Measurements from ENCODE around the gene CEP104. TPM values are rescaled to one million over a fixed set of nuclear protein-coding genes. Genes with fewer than 3 reads are reported as not detected.

CEP104 gene
- polyA plus RNA-seq, 3 donors, result 8.3 to 25.1 (median 13.0) TPM

DNA sequence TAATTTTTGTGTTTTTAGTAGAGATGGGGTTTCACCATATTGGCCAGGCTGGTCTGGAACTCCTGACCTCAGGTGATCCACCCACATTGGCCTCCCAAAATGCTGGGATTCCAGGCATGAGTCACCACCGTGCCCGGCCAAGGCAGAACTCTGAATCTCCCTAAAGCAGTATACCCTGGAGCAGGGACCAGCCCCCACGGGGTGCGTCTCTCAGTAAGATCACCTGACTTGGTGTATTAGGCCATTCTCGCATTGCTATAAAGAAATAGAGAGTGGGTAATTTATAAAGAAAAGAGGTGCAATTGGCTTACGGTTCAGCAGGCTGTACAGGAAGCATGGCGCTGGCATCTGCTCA, 14.4 kb upstream of the CEP104 start:
- peaks cover 47 to 90% of the 10 kb centered on the region in 2 donors for H3K36me3 ChIP-seq (replicated peaks in 1 of 2; ENCODE audit: control insufficient read depth in 1 of 2, insufficient read depth in 2 of 2, low read length in 2 of 2)
- Mint-ChIP-seq H3K9me3 (peaks cover 0 to 11% (median 3%) of the 10 kb centered on the region in 7 donors), H3K4me1 (no peaks in the 10 kb centered on the region), H3K27me3 (ENCODE audit: low read depth in 3 of 3) (peaks cover 0 to 3% (median 0%) of the 10 kb centered on the region in 3 donors), H3K36me3 (peaks cover 67 to 90% of the 10 kb centered on the region in 2 donors), H3K27ac (peak overlapping the region in 1 of 7 donors; percentile 63), H3K4me3 (no peak overlapping the region)
- H2AFZ ChIP-seq (ENCODE audit: insufficient read depth, low read depth, low read length, poor library complexity, severe bottlenecking), result no peak overlapping the region
- H4K20me1 ChIP-seq (ENCODE audit: insufficient read depth, low read length), result no peaks in the 10 kb centered on the region
- H3K27ac ChIP-seq (ENCODE audit: low read depth in 1 of 2, low read length in 2 of 2), result no peak overlapping the region
- H3K27me3 ChIP-seq (ENCODE audit: control insufficient read depth in 2 of 2, insufficient read depth in 2 of 2, low read length in 2 of 2), result no peaks in the 10 kb centered on the region
- H3K4me1 ChIP-seq (ENCODE audit: control insufficient read depth in 1 of 2, insufficient read depth in 2 of 2, low read length in 2 of 2), result no peaks in the 10 kb centered on the region
- no peaks in the 10 kb centered on the region for H3K79me2 ChIP-seq (ENCODE audit: insufficient read depth, low read length)
- H3K4me2 ChIP-seq (replicated peaks; ENCODE audit: extremely low read depth, low read length, poor library complexity, severe bottlenecking), result no peak overlapping the region
- WGBS (ENCODE audit: insufficient coverage), result 100% methylated on average over 4 of the region's 7 CpGs
- H3K9me3 ChIP-seq (replicated peaks in 1 of 2; ENCODE audit: control insufficient read depth in 1 of 2, insufficient read depth in 1 of 2, low read length in 2 of 2), result no peaks in the 10 kb centered on the region
- TF ChIP-seq CTCF (IDR thresholded peaks at IDR 0.05), result no peak
- no peak overlapping the region for H3K4me3 ChIP-seq (replicated peaks in 1 of 3; ENCODE audit: low read depth in 2 of 3, low read length in 3 of 3)
- H3K9ac ChIP-seq (ENCODE audit: insufficient read depth, low read length, poor library complexity, severe bottlenecking), result no peak overlapping the region
- intact Hi-C loops (cut with micrococcal nuclease), result no loop called here
- no peak for DNase-seq

GRCh38 chr1:3869751-3870301, 12.8 kb upstream of the CEP104 start:
- WGBS (ENCODE audit: insufficient coverage), result 95% methylated on average over 16 of the region's 18 CpGs
- no peak overlapping the region for H3K4me2 ChIP-seq (replicated peaks; ENCODE audit: extremely low read depth, low read length, poor library complexity, severe bottlenecking)
- H3K4me3 Mint-ChIP-seq, result no peak overlapping the region
- no peak overlapping the region for H2AFZ ChIP-seq (ENCODE audit: insufficient read depth, low read depth, low read length, poor library complexity, severe bottlenecking)
- H3K36me3 Mint-ChIP-seq, result peaks cover 55 to 82% of the 10 kb centered on the region in 2 donors
- no peaks in the 10 kb centered on the region for H3K27me3 ChIP-seq (ENCODE audit: control insufficient read depth in 2 of 2, insufficient read depth in 2 of 2, low read length in 2 of 2)
- no peaks in the 10 kb centered on the region for H3K4me1 ChIP-seq (ENCODE audit: control insufficient read depth in 1 of 2, insufficient read depth in 2 of 2, low read length in 2 of 2)
- H3K79me2 ChIP-seq (ENCODE audit: insufficient read depth, low read length), result no peaks in the 10 kb centered on the region
- no peak overlapping the region for H3K27ac Mint-ChIP-seq
- peaks cover 0 to 3% (median 0%) of the 10 kb centered on the region in 3 donors for H3K27me3 Mint-ChIP-seq (ENCODE audit: low read depth in 3 of 3)
- peaks cover 38 to 74% of the 10 kb centered on the region in 2 donors for H3K36me3 ChIP-seq (replicated peaks in 1 of 2; ENCODE audit: control insufficient read depth in 1 of 2, insufficient read depth in 2 of 2, low read length in 2 of 2)
- no peaks in the 10 kb centered on the region for H4K20me1 ChIP-seq (ENCODE audit: insufficient read depth, low read length)
- H3K4me3 ChIP-seq (replicated peaks in 1 of 3; ENCODE audit: low read depth in 2 of 3, low read length in 3 of 3), result no peak overlapping the region
- no peak for DNase-seq
- H3K9ac ChIP-seq (ENCODE audit: insufficient read depth, low read length, poor library complexity, severe bottlenecking), result no peak overlapping the region
- intact Hi-C loops (cut with micrococcal nuclease), result no loop called here
- H3K27ac ChIP-seq (ENCODE audit: low read depth in 1 of 2, low read length in 2 of 2), result no peak overlapping the region
- no peaks in the 10 kb centered on the region for H3K4me1 Mint-ChIP-seq
- no peaks in the 10 kb centered on the region for H3K9me3 ChIP-seq (replicated peaks in 1 of 2; ENCODE audit: control insufficient read depth in 1 of 2, insufficient read depth in 1 of 2, low read length in 2 of 2)
- no peak for TF ChIP-seq CTCF (IDR thresholded peaks at IDR 0.05)
- H3K9me3 Mint-ChIP-seq, result peaks cover 0 to 11% (median 4%) of the 10 kb centered on the region in 7 donors
